EH (cell line): ENCODE data around the gene C5orf58.

ENCODE experiments used
- DNase-seq: peaks from one replicate; pipeline ENCODE4 v3.0.0-alpha.2; 2015; ENCODE audit warnings: low read depth

Gene C5orf58

DNA sequence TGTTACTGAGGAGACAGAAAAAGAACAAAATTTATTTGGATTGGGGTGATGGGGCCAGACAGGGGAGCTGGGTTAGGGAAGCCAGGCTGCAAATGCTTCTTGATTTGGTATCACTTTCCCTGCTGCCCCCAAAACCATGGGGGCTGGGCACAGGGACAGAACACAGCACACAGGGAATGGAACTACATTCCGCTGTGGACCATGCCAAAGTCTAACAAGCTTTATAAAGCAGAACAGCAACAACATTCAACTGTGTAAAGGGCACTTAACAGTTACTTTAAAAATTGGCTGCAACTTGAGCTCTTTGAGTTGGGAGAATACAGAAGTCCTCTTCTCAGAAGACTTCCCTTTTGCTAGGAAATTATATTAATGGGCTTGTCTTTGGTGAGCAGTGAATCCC is 23.8 kb downstream of the C5orf58 start:
- DNase-seq, result no peak

DNA sequence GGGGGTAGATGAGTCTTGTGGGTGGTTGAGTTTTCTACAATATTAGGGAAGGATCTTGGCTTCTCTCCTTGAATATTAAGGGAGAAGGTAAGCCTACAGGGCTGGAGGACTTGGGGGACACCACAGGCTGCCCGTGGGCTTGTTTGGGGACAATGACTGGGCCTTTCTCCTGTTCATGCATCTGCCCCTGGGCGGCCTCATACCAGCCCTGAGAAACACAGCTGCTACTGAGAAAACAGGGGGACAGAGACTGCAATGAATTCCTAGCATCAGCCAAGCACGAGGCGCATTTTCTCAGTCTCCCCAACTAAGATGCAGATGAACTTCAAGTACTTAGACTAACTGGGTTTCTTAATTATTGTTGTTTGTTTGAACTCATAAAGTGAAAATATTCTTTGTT is 24.6 kb downstream of the C5orf58 start:
- DNase-seq, result no peak

DNA sequence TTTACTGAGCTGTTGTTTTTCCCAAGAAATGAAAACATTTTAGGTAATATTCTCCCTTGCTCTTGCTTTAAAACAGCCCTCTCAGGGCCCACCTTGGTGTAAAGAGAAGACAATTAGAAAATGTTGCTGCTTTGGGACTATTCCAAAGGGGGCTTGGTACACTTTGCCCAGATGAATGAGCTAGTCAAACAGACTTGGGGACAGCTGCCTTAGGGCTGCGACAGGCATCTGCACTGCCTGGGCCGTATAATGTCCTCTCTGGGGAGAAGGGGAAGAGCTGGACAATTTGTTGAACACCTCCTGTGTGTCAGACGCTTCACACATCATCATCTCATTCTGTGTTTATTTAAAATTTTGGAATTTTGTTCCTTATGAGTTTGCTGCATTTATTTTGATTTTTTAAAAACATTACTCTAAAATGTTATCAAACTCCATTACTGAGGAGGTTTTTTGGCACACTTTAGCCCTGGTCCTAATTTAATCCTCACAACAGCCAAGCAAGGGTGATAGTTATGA is 28.8 kb downstream of the C5orf58 start:
- no peak for DNase-seq

DNA sequence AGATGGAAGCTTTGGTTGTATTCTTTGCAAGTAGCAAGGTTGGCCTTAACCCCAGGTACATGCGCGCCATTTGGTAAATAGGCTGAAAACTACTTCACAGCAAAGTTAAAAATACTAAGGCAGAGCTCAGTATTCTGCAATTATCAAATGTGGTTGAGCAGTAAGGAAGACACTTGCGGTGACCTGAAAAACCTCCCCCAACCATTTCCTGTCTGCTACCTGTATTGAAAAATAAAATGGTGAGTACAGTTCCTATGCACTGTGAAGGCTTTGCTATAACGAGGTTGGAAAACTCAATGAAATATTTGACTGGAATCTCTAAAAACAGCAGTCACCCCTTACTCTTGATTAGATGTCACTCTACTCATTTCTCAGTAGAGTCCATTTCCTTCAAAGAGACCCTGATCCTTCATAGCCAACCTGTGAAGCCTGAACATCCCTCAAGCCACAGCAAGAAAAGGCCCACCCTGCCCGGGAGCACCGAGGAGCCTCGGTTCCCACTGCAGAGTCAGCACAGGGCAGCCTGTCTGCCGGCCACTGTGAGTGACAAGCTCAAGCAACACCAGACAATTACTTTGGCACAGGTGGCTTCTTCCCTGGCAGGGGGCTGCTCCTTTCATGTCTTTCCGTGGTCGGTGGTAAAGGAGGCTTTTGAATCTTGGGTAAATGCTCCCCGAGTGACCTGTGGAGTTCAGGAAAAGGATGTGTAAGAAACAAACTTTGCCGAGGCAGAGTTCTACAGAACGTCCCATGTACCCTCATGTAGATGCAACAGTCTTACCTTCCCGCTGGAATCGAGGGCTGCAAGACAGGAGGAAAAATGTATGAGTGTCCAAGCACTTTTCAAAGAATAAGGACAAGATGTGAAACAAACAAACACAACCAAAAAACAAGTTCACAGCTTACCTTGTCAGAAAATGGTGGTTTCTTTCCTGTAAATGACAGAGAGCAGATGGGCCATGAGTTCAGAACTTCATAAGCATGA is 29.6 kb downstream of the C5orf58 start:
- no peak for DNase-seq

DNA sequence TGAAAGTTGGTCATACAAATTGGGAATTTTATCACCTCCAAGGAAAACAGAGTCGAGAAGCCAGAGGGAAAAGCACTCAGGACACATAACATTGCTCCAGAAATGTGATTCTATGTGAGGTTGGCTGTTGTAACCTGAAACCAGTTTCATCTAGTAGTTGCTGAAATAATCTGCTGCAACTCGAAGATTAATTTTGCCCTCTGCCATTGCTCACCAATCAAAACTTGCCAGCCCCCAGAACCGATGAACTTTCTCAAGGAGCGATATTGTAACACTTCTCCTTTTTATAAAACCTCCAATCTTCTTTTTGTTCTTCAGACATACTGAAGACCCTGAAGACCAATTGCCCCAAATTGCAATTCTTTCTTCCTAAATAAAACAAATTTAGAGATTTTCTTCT is 31.1 kb downstream of the C5orf58 start:
- DNase-seq, result no peak

DNA sequence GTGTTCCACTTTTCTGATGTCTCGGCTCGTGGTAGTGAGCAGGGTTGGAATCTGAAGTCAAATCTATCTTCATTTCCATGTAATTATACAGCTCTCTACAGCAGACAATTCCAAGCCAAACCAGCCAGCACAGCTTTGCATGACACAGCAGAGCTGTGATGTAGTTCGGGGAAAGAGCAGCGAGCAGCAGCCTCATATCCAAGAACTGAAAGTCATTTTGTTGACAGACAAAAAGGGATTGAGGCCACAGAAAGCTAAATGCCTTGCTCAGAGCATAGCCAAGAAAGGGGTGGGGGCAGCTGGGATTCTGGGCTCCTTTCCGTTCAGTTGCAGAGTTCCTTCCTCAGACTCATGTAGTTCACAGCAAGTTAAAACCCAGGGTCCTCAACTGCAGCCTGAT is 32.7 kb downstream of the C5orf58 start:
- DNase-seq, result no peak

DNA sequence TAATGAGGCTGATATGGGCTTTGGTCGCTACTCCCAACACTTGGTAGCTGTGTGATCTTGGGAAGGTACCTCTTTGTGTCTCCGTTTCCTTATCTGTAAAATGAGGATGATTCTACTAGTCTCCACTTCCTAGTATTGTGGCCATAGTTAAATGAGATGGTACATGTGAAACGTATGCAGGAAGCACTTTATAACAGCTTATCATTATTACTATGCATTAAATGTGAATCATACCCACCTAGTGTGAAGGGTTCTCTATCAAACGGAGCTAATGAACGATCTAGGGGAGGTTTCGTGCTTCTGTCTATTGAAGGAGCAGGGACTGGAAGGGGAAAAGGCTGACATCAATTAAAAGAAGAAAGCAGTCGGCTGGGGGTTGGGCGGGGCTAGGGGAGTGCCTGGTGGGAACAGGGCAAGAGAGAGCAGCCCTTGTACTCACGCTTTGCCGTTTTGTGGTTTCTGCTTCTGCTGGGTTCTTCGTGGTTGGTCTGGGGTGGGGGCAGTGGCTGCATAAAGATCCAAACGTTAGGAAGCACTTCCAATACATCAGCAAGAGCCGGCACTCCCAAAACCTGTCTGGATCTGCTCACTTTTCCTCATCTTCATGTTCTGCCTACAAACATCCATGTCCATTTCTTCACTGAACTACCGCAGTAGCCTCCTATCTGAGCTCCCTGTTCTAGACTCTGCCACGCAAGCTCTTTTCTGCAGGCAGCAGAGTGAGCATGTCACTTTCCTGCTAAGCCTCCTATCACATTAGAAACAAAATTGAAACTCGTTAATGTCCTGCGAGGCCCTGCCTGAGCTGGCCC is 34.0 kb downstream of the C5orf58 start:
- DNase-seq, result no peak

DNA sequence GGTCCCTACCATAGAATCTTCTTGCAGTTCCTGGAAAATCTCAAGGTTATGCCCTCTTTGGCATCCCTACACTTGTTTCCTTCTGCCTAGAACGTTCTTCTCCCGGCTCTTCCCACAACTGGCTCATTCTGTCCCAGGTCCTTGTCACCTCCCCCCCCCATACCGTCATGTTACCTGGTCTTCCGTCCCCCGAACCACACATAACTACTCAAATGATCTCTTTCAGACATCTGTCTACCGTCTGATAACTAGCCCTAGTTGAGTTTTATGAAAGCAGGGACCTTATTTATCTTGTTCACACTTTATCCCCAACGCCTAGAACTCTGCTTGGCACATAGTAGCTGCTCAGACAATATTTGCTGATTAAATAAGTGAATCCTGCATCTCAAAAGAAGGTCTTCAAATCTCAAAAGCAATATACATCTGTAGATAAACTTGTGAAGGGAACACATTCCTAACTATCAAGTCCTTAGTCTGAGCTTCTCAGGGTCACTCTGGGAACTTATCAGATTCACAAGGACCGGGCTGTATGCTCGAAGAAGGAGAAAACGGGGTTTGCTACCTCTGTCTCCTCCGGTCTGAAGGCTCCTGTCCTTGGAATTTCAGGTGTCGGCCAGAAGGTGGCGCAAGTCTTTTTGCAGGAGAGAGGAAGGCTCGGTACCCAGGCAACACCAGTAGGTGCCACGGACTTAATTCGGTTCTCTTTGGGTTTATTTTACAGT is 34.8 kb downstream of the C5orf58 start:
- DNase-seq, result peak; percentile 65

DNA sequence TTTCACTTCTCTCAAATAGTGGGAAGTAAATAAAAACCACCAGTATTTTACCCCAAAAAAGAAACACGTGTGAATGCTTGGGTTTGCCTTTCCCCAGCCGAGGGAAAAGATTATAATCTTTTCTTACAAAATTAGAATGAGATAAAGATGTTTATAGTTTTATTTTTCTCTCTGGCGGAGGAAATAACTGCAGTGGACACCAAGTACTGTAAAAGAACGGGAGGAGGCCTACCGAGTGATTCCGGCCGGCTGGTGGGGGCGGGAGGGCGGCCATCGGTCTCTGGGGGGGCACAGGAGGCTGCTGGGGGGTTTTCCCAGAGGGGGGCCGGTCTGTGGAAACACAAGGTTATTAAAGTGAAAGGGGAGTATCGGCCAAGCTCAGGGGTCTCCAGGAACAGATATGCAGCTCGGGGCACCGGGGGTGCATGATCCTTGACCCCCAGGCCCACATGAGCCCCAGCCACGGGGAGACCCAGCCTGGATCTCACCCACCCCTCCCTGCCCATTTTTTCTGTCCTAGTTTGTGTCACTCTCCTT is 35.4 kb downstream of the C5orf58 start:
- no peak for DNase-seq

DNA sequence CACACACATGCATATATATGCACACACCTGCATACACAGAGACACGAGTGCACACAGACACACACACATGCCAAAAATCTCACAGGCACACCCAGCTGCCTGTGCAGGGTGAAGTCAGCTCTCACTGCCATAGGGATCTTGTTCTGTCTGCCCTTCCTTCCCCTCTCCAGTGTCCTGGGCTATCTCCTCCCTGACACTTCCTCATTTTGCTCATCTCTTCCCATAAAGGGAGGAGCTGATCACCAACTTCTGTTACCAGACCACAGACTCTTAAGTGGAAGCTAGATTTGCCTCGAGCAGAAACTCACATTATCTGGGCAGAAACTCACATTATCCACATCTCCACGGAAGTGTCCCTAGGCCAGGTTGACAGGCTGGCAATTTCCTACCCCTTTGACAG is 36.1 kb downstream of the C5orf58 start:
- no peak for DNase-seq

DNA sequence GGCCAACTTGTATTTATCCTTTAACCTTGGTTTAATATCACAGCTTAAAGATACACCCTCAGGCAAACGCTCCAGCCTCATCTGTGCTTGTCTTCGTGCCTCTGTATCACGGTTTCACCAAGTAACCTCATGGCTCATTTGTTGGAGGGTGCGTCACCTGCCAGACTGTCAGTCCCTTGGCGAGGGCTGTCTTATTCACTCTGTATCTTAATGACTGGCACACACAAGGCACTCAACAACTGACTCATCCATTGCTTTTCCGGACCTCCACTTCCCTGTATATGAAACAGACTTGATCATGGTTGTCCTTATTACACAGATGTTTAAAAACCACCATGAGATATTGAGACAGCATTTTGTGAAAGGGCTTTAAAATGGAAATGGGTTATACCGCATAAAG is 36.8 kb downstream of the C5orf58 start:
- DNase-seq, result no peak

DNA sequence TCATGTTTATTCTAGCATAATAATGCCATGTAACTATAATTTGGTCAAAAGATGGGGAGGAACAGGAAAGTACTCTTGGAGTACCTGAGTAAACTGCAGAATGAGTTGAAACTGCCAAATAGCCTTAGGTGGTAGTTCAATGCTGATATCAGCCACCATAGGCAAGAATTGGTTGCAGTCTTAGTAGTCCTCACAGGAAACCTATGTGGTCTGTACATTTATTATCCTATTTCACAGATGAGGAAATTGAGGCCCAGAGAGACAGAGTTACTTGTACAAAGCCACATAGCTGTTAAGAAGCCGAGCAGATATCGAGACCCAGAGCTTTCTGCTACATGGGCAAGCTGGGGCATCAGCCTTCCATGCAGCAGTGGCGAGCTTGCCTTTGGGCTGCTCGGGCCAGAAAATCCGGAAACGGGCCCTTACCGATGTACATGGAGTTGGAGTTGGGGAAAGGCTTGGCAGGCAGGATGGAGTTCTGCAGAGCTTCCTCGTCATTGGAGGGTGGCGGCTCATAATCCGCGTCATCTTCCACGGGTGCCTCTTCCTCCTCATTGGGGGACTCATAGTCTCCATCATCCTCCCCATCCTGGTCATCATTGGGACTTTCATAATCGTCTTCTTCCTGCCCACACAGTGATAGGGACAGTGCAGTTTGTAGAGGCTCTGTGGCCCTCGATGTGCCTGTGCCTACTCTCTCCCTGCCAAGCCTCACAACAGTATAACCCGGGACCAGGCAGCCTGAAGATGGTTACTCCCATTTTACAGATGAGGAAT is 37.7 kb downstream of the C5orf58 start:
- DNase-seq, result no peak

DNA sequence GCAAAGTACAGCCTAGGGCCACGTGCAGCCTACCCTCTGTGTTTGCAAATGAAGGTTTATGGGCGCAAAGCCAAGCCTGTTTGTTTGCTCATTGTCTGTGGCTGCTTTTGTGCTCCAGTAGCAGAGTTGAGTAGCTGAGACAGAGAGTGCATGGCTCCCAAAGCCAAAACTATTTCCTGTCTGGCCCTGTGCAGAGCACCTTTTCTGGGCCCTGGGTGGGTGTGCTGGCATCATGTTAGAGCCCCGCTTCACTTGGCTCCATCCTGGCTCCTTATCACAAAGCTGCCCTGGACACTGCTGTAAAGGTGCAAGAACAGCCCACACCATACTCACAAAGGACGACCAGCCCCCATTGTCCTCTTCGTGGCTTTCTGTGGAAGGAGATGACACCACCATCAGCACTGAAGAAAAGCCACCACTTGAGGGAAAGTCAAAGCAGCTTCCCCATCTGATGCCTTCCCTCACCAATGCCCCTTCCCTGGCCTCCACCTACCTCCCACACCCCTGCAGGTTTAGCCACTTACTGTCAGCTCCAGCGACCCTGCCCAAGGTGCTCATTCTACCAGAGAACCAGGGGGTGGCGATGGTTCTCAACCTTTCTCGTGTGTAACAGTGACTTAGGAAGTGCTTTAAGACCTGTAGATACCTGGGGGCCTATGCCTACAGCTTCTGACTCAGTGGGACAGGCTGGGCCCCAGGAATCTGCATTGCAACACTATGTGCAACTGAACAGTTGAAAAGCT is 41.4 kb downstream of the C5orf58 start:
- DNase-seq, result no peak

DNA sequence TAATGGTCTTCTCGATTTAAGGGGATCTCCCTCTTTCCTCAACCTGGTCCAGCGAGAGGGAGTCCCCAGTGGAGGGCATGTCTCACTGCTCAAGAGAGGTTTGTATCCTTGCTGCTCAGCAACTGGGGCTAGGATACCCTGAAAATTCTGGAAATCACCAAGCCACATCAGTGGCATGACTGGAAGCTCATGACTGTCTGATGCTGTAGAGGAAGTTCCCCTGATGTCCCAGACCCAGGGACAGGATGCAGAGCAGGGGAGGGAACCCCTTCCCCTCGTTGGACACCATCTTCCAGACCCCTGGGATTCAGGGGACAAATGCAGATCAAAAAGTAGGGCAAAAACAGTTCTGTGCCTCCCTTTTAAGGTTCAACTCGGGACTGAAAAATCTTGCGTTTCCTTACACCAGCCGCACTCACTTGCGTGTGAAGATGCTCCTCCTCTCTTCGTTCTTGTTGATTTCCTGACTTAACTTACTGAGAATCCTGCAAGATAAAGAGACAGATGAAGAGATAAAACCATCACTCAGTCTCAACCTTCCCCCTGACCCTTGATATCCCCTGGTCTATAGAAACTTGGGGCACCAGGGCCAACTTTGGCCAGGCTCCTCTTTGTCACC is 42.7 kb downstream of the C5orf58 start:
- no peak for DNase-seq

DNA sequence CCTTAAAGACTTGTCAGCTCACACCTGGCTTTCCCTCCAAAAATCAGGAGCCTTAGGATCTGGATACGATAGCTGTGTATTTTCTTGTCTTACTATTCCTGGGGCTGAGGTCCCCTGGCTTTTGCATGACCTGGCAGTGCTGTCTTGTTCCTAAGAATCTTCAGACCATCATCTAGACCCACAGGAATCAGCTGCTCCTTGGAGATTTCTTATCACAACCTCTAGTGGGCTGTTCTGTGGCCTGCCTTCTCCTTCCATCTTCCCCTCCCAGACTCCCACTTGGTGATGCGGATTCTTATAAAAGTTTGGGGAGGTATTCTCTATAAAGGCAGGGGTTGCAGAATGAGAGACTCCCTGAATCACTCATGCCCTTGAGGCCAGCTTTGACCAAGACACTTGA is 43.4 kb downstream of the C5orf58 start:
- DNase-seq, result no peak

DNA sequence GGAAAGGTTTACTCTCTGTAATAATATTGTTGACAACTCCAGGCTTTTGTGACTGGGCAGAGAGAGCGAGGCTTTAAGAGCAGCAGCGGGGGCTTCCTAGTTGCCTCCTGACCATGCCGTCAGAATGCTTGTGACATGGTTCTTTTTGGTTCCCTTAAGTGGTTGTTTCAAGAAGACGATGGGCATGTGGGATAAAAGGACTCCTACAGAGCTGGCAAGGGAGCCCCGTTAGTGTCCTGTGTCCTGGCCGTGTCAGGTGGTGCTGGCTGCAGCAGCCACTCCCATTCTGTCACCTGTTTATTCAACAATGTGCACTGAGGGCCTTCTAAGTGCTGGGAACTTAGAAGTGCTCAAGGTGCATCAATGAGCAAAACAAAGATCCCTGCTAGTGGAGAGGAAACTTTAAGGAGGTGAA is 45.1 kb downstream of the C5orf58 start:
- DNase-seq, result no peak

DNA sequence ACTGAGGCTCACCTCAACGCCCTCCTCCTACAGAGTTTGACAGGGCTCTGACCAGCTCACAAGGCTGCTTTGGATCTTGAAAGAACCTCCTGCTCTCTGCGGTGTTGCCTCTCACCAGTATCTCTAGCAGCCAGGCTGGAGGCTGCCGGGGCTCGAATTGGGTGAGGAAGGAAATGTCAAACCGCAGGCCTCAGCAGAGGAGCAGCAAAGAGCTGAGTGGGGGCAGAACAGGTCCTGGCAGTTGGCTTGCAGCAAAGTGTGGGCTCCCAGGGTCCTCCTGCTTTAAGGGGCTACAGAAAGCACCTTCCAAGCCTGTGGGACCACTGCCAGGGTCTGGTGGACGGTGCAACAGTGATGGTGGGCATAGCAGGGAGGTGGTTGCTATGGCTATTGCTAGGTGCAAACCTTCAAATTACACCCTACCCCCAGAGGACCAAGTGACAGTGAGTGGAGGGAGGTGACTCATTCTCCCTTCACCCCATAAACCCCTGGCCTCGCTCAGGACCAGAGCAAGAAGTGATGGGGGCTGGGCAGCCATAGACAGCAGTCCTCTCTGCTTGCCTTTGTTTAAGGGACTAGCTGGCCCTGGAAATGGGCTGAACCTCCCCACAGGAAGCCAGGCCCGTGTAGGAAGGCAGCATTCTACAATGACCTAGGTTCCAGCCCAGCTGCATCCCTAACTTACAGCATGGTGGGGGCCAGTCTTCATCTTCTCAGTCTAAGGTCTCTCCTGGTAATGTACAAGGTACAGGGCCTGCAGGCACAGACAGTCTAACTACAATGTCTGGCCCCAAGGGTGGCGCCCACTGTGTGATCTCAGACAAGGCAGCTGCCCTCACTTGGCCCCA is 46.0 kb downstream of the C5orf58 start:
- DNase-seq, result no peak

DNA sequence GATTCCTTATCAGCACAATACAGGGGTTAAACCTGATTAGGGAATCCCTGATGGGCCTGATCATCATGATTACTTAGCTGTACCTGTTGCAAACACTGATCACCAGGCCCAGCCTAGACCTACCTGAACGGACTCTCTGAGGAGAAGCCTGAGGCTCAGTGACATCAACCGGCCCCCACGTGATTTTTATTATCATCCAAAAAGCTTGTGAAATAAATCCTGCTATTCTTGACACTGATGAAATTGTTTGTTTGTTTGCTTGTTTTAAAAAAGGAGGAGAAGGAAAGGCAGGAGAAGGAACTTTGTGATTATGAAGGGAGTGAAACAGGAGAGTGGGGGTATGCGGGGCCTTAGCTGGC is 46.7 kb downstream of the C5orf58 start:
- no peak for DNase-seq

DNA sequence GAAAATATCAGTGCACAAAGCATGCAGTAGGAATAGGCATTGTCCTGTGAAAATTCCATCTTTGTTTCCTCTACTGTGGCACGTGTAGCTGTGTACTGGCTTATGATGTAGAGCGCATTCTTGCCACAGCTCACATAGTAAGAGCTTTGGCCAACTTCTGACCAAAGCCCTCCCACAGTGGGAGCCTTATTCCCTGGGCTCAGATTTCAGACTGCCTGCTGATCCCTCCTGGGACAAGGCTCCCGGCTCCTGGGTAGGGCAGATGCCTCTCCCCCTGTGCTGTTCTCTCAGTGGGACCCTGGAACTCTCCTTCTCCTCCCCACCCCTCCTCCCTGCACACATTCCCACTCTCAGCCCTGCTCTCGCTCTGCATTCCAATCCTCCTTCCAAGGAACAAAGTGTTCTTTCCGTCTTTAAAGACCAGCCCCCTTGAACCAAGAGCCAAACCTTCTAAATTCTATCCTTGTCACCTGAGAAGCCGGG is 47.3 kb downstream of the C5orf58 start:
- DNase-seq, result no peak
